Heart left ventricle (tissue), 13 donors: Measurements from ENCODE around the gene SLC22A13.

Experiments
- POLR2A ChIP-seq, 2 donors: fragments of 450-650 bp; IDR thresholded peaks; one replicate each; pipeline ENCODE4 v1.6.1; 2017; ENCODE audit warnings: antibody characterized with exemption in 2 of 2, mild to moderate bottlenecking in 2 of 2, moderate library complexity in 2 of 2
- TF ChIP-seq, protein P1 (sequence below), 12 donors: fragments of 200-600 bp; sonication (generic) in 4 of 12; IDR thresholded peaks; one replicate each; pipeline versions ENCODE4 v1.5.0 to v1.8.0; 2018 to 2022; ENCODE audit warnings: antibody characterized with exemption in 12 of 12, mild to moderate bottlenecking in 5 of 12
- donor health status: ischemic (EF 13 %, LVEDD 7.1; RV severe dilation, severe dysfunction).
- donor health status: DM: no; HTN: yes; CAD: no.
- donor health status: DM: no; HTN: no; CAD: no.
- donor health status: ischemic (EF 25% LVEDD 6.9; RV normal size, moderate dysfunction).
- donor health status: ischemic (EF 25% LVEDD 5.7; RV mildly dilated, moderate dysfunction).
- donor health status: ischemic (EF 35%, LVEDD 5.7; RV mildly dilated, moderate dysfunction).
- donor health status: nonischemic (EF 11% LVEDD 7.7; RV severe dilation, severe dysfunction).
- donor health status: DM: yes; HTN: yes; CAD: no.
- donor health status: PGD.
- donor health status: ischemic (EF 29% LVEDD 5.4; RV normal size, mild dysfunction).
- donor health status: nonischemic (EF 23%, LVEDD 6.1; RV moderate dilation, normal function).

DNA sequence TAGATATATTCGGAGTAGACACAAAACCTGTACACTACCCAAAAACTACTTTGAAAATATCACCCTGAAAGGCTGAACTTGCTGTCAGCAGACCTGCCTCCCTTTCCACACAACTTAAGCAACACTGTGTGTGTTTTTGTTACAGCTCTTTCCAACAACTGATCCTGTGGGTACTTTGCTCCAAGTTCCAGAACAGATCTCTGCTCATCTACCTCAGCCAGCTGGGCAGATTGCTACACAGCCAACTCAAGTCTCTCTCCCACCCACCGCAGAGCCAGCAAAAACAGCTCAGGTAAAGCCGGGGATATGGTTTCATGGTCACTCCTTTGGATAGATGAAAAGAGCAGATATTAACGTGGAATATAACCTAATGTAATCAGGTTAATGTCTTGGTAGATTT lies 19.7 kb upstream of the SLC22A13 start:
- TF ChIP-seq, protein P1, sequence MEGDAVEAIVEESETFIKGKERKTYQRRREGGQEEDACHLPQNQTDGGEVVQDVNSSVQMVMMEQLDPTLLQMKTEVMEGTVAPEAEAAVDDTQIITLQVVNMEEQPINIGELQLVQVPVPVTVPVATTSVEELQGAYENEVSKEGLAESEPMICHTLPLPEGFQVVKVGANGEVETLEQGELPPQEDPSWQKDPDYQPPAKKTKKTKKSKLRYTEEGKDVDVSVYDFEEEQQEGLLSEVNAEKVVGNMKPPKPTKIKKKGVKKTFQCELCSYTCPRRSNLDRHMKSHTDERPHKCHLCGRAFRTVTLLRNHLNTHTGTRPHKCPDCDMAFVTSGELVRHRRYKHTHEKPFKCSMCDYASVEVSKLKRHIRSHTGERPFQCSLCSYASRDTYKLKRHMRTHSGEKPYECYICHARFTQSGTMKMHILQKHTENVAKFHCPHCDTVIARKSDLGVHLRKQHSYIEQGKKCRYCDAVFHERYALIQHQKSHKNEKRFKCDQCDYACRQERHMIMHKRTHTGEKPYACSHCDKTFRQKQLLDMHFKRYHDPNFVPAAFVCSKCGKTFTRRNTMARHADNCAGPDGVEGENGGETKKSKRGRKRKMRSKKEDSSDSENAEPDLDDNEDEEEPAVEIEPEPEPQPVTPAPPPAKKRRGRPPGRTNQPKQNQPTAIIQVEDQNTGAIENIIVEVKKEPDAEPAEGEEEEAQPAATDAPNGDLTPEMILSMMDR (IDR thresholded peaks at IDR 0.05), result no peak
- no peak for TF ChIP-seq POLR2A (IDR thresholded peaks at IDR 0.05)
